Fibroblast of mammary gland (primary cell): ENCODE results near the gene SHOC2.

Experiments
- DNase-seq: peaks from one replicate; pipeline ENCODE4 v3.0.0-alpha.2; 2010; ENCODE audit warnings: low read depth
- H3K4me3 ChIP-seq: 2 replicates; pipeline ENCODE4 v1.5.1; 2011; ENCODE audit warnings: low read depth, mild to moderate bottlenecking, low read length, moderate library complexity; ENCODE audit not compliant: control insufficient read depth
- CTCF ChIP-seq: conservative IDR thresholded peaks from 2 replicates; pipeline ENCODE4 v1.5.1; 2011; ENCODE audit warnings: low read depth, low read length, inconsistent platforms; ENCODE audit not compliant: control insufficient read depth, insufficient read depth

SHOC2 gene

GRCh38 chr10:110960333-110960712 is 40.9 kb downstream of the SHOC2 start:
- no peak for DNase-seq
- no peak overlapping the region for H3K4me3 ChIP-seq
- no peak for TF ChIP-seq CTCF

- no peak overlapping the region for H3K4me3 ChIP-seq
- DNase-seq = no peak
- TF ChIP-seq CTCF = no peak
Measured at GRCh38 chr10:110962443-110962842, 43.0 kb downstream of the SHOC2 start.

GRCh38 chr10:110963162-110963561 is 43.8 kb downstream of the SHOC2 start:
- no peak for TF ChIP-seq CTCF
- H3K4me3 ChIP-seq = no peak overlapping the region
- DNase-seq = no peak

GRCh38 chr10:110964681-110965080 is 45.3 kb downstream of the SHOC2 start:
- no peak for DNase-seq
- TF ChIP-seq CTCF = no peak
- no peak overlapping the region for H3K4me3 ChIP-seq

GRCh38 chr10:110965216-110965615 is 45.8 kb downstream of the SHOC2 start:
- no peak for DNase-seq

GRCh38 chr10:110966146-110966545 is 46.7 kb downstream of the SHOC2 start:
- no peak overlapping the region for H3K4me3 ChIP-seq
- DNase-seq = no peak
- TF ChIP-seq CTCF = no peak

More at GRCh38 chr10:110965216-110965615, 45.8 kb downstream of the SHOC2 start:
- no peak overlapping the region for H3K4me3 ChIP-seq
- no peak for TF ChIP-seq CTCF

- DNase-seq = no peak
- H3K4me3 ChIP-seq = no peak overlapping the region
- no peak for TF ChIP-seq CTCF
Measured at GRCh38 chr10:110967009-110967630, 47.7 kb downstream of the SHOC2 start.
